Adrenal gland (tissue), 12 donors: ENCODE measurements around the gene HASPIN. TPM values are rescaled to one million over a fixed set of nuclear protein-coding genes. Genes with fewer than 3 reads are reported as not detected.
A peak's percentile ranks its signal among the peaks of the same experiment; 100 is the strongest.
"Not testable (repeated sequence)": the region's sequence is repeated elsewhere in the genome, so short reads cannot be mapped to it uniquely, and the experiment has no call there.

ENCODE experiments used
- DNase-seq, 7 donors: peaks; one replicate each; pipeline ENCODE4 v3.0.0-alpha.2; 2019 to 2020
- H3K27ac ChIP-seq, 5 donors: fragments of 200-600 bp; sonication (generic) in 4 of 5; 1 replicate in 3 of 5; 2 replicates in 2 of 5; pipeline versions ENCODE4 v1.5.1 to v1.8.0; 2016 to 2020; ENCODE audit warnings: mild to moderate bottlenecking in 1 of 5
- H3K27me3 ChIP-seq: fragments of 200-600 bp; 2 replicates; pipeline ENCODE4 v1.8.0; 2021
- H3K36me3 ChIP-seq, 2 donors: fragments of 200-600 bp; replicated peaks in 1 of 2; 1 replicate in 1 of 2; 2 replicates in 1 of 2; pipeline versions ENCODE4 v1.5.1 to v1.8.0; 2018 to 2022
- H3K4me1 ChIP-seq, 2 donors: fragments of 200-600 bp; replicated peaks in 1 of 2; 1 replicate in 1 of 2; 2 replicates in 1 of 2; pipeline versions ENCODE4 v1.5.1 to v1.8.0; 2018 to 2021
- H3K4me3 ChIP-seq, 4 donors: fragments of 200-600 bp; sonication (generic) in 3 of 4; one replicate each; pipeline ENCODE4 v1.5.1; 2016 to 2018
- H3K9me3 ChIP-seq, 3 donors: fragments of 200-600 bp; sonication (generic) in 1 of 3; replicated peaks in 1 of 3; 1 replicate in 2 of 3; 2 replicates in 1 of 3; pipeline versions ENCODE4 v1.5.1 to v1.8.0; 2016 to 2021
- CTCF ChIP-seq, 6 experiments: fragments of 450-650 bp in 4 of 6; fragments of 200-600 bp in 2 of 6; sonication (generic) in 1 of 6; IDR thresholded peaks; 1 replicate in 5 of 6; 2 replicates in 1 of 6; pipeline versions ENCODE4 v1.5.1 to v1.8.0; 2016 to 2021; ENCODE audit warnings: antibody characterized with exemption in 6 of 6, mild to moderate bottlenecking in 2 of 6, moderate library complexity in 1 of 6
- POLR2A ChIP-seq, 2 donors: fragments of 450-650 bp; IDR thresholded peaks; one replicate each; pipeline ENCODE4 v1.6.1; 2017; ENCODE audit warnings: antibody characterized with exemption in 2 of 2, mild to moderate bottlenecking in 2 of 2, moderate library complexity in 1 of 2
- WGBS, 4 donors: extraction: QIAGEN DNeasy Blood & Tissue Kit in 2 of 4; methylation state at CpG; one replicate each; pipeline versions ENCODE4 v1.1.5 to v1.1.7; 2013 to 2017; 5-methylcytosine and 5-hydroxymethylcytosine counted together
- intact Hi-C, 2 donors: fragments of 100-400 bp; cut with DNase I; formaldehyde crosslinking; loops; one replicate each; pipeline versions ENCODE4 v1.14.1 to v1.15.0; 2022 to 2023
- polyA plus RNA-seq, 3 donors: library from polyadenylated mRNA; stranded (reverse); fragments of 200-250 nt in 2 of 3; fragments of 350-450 nt in 1 of 3; fragmentation: Illumina TruSeq in 1 of 3; extraction: RNeasy Lipid Tissue Mini Kit (QIAGEN cat#74804) in 1 of 3; gene quantifications; one replicate each; pipeline ENCODE4 v1.2.3, GENCODE V29; 2013 to 2014
- total RNA-seq, 9 donors: library from RNA; depleted of rRNA in 4 of 9; stranded (reverse); fragments of >200 nt in 4 of 9; fragments of 120-200 nt in 1 of 9; fragmentation: NEBNext Ultra II Directional in 1 of 9; extraction: Animal tissue kit (Norgen Biotek cat#: 25700) in 1 of 9; gene quantifications; one replicate each; pipeline versions ENCODE4 v1.1.0 to v1.2.4, GENCODE V29; 2013 to 2023
- donor health status: healthy with polysubstance abuse.
- donor health status: Bipolar disorder and iron deficiency.
- donor health status: DM: yes; HTN: yes; CAD: no.
- donor health status: DM: no; HTN: no; CAD: no.
- donor health status: DM: no; HTN: no; CAD: no.
- donor health status: DM: yes; HTN: yes; CAD: no.

Gene HASPIN
- total and polyA plus RNA-seq, 12 donors: 0.07 to 1.4 (median 0.39) TPM

GRCh38 chr17:3729881-3730280, 6.2 kb downstream of the HASPIN start:
- no peak for DNase-seq

GRCh38 chr17:3730881-3731429, 7.3 kb downstream of the HASPIN start:
- Histone ChIP-seq H3K4me3 (no peak overlapping the region), H3K36me3 (no peaks in the 10 kb centered on the region), H3K4me1 (no peaks in the 10 kb centered on the region), H3K9me3 (no peaks in the 10 kb centered on the region), H3K27ac (peak overlapping the region in 2 of 5 donors; percentile 15 to 53), H3K27me3 (no peaks in the 10 kb centered on the region)
- intact Hi-C loops: loop anchor here (10.0 kb wide), 1 partner anchor 114 kb away; the partner anchor contains the start of gene NCBP3 (in 2 of the 2)
- no peak for DNase-seq
- TF ChIP-seq CTCF (IDR thresholded peaks at IDR 0.05) (no peak), POLR2A (IDR thresholded peaks at IDR 0.05) (no peak)
- WGBS, 4 donors: 57 to 61% (median 60%) methylated on average over 8 to 9 of the region's 9 CpGs

More at GRCh38 chr17:3729881-3730280, 6.2 kb downstream of the HASPIN start:
- no peak for TF ChIP-seq POLR2A (IDR thresholded peaks at IDR 0.05)
- TF ChIP-seq CTCF (IDR thresholded peaks at IDR 0.05): no peak
- WGBS, 4 donors: 67 to 96% (median 78%) methylated on average over 2 to 6 of the region's 6 CpGs
- no peaks in the 10 kb centered on the region for H3K9me3 ChIP-seq
- no peaks in the 10 kb centered on the region for H3K4me1 ChIP-seq
- intact Hi-C loops: loop anchor here (10.0 kb wide), 1 partner anchor 115 kb away; the partner anchor contains the start of gene NCBP3 (in 2 of the 2)
- no peak overlapping the region for H3K4me3 ChIP-seq
- H3K36me3 ChIP-seq: no peaks in the 10 kb centered on the region
- no peaks in the 10 kb centered on the region for H3K27me3 ChIP-seq
- H3K27ac ChIP-seq: no peak overlapping the region

GRCh38 chr17:3732210-3732621, 8.5 kb downstream of the HASPIN start:
- intact Hi-C loops: loop anchor here (10.0 kb wide), 1 partner anchor 113 kb away; the partner anchor contains the start of gene NCBP3 (in 2 of the 2)
- H3K4me1 ChIP-seq: no peaks in the 10 kb centered on the region
- peak overlapping the region in 1 of 5 donors; percentile 17 for H3K27ac ChIP-seq
- 39 to 50% (median 46%) methylated on average over 8 to 9 of the region's 9 CpGs for WGBS, 4 donors
- H3K27me3 ChIP-seq: no peaks in the 10 kb centered on the region
- no peaks in the 10 kb centered on the region for H3K9me3 ChIP-seq
- no peak for TF ChIP-seq POLR2A (IDR thresholded peaks at IDR 0.05)
- TF ChIP-seq CTCF (IDR thresholded peaks at IDR 0.05): no peak
- H3K4me3 ChIP-seq: no peak overlapping the region
- DNase-seq: peak in 5 of 7 donors; percentile 31 to 67 (median 43)
- no peaks in the 10 kb centered on the region for H3K36me3 ChIP-seq

- H3K36me3 ChIP-seq, H3K27ac ChIP-seq, DNase-seq, H3K4me3 ChIP-seq, H3K27me3 ChIP-seq, H3K9me3 ChIP-seq, H3K4me1 ChIP-seq: not testable (repeated sequence)
- intact Hi-C loops: loop anchor here (10.0 kb wide), 1 partner anchor 110 kb away; the partner anchor contains the start of gene NCBP3 (in 2 of the 2)
- WGBS, 4 donors: 83 to 89% (median 87%) methylated on average over 10 of the region's 10 CpGs
Observed at GRCh38 chr17:3734911-3735276, 11.2 kb downstream of the HASPIN start.

- TF ChIP-seq CTCF (IDR thresholded peaks at IDR 0.05): no peak
- intact Hi-C loops: loop anchor here (10.0 kb wide), 1 partner anchor 109 kb away; the partner anchor contains the start of gene NCBP3 (in 2 of the 2)
- 63 to 80% (median 77%) methylated on average over 7 to 8 of the region's 8 CpGs for WGBS, 4 donors
Observed at GRCh38 chr17:3735515-3735914, 11.8 kb downstream of the HASPIN start.

More at GRCh38 chr17:3735515-3735914, 11.8 kb downstream of the HASPIN start:
- Histone ChIP-seq H3K27ac (no peak overlapping the region), H3K27me3 (no peaks in the 10 kb centered on the region), H3K4me1 (no peaks in the 10 kb centered on the region), H3K36me3 (no peaks in the 10 kb centered on the region), H3K9me3 (no peaks in the 10 kb centered on the region), H3K4me3 (no peak overlapping the region)
- no peak for DNase-seq
